K562 (cell line): ENCODE measurements around the gene LMBR1.

Source experiments
- IRF2 ChIP-seq: sonication (generic); formaldehyde crosslinking; IDR thresholded peaks from 2 replicates; pipeline ENCODE4 v1.8.1; 2022; ENCODE audit warnings: mild to moderate bottlenecking, missing genetic modification reagents
- LEF1 ChIP-seq: fragments of 450-650 bp; IDR thresholded peaks from 2 replicates; pipeline ENCODE4 v1.6.1; 2016; ENCODE audit warnings: mild to moderate bottlenecking
- PCBP1 ChIP-seq: fragments of 200-400 bp; formaldehyde crosslinking; IDR thresholded peaks from 2 replicates; pipeline ENCODE4 v1.6.1; 2018; ENCODE audit warnings: mild to moderate bottlenecking, low read depth, low read length; ENCODE audit not compliant: poor library complexity, severe bottlenecking
- POLR2A ChIP-seq: fragments of 450-650 bp; conservative IDR thresholded peaks from 2 replicates; pipeline ENCODE4 v1.6.1; 2016
- SMC3 ChIP-seq: conservative IDR thresholded peaks from 2 replicates; pipeline ENCODE4 v1.6.1; 2011; ENCODE audit warnings: low read depth, low read length, improper control_type of control experiment; ENCODE audit not compliant: insufficient read depth
- STAG1 ChIP-seq: sonication (generic); formaldehyde crosslinking; IDR thresholded peaks from 2 replicates; pipeline ENCODE4 v1.5.0; 2020; ENCODE audit warnings: missing genetic modification reagents, borderline replicate concordance
- ZFP30 ChIP-seq: fragments of 250-450 bp; sonication (Bioruptor Pico); IDR thresholded peaks from 2 replicates; pipeline ENCODE4 v1.8.0; 2022; ENCODE audit warnings: moderate library complexity, mild to moderate bottlenecking, inconsistent platforms, borderline replicate concordance
- ZNF174 ChIP-seq: fragments of 250-450 bp; sonication (Bioruptor Pico); IDR thresholded peaks from 2 replicates; pipeline ENCODE4 v1.4.0; 2020; ENCODE audit warnings: mild to moderate bottlenecking
- ZNF57 ChIP-seq: fragments of 450-650 bp; formaldehyde crosslinking; IDR thresholded peaks from 2 replicates; pipeline ENCODE4 v1.4.0; 2020; ENCODE audit warnings: mild to moderate bottlenecking, moderate library complexity
- TF ChIP-seq, protein P1 (sequence below), 3 experiments: IDR thresholded peaks in 2 of 3; conservative IDR thresholded peaks in 1 of 3; 2 replicates each; pipeline ENCODE4 v1.5.1; 2011 to 2012; ENCODE audit warnings: low read length in 3 of 3, mild to moderate bottlenecking in 3 of 3, control low read depth in 2 of 3, improper control_type of control experiment in 1 of 3, inconsistent platforms in 1 of 3, low read depth in 1 of 3, mixed read lengths in 1 of 3, moderate library complexity in 1 of 3; ENCODE audit not compliant: insufficient read depth in 2 of 3
- TF ChIP-seq, protein P2 (sequence below): fragments of 450-650 bp; IDR thresholded peaks from 2 replicates; pipeline ENCODE4 v1.6.1; 2017; ENCODE audit warnings: mild to moderate bottlenecking, moderate library complexity
- TF ChIP-seq, protein P3 (sequence below), 3 experiments: fragments of 200-800 bp in 1 of 3; fragments of 250-450 bp in 1 of 3; fragments of 450-650 bp in 1 of 3; sonication (Bioruptor Pico) in 1 of 3; sonication (Bioruptor generic) in 1 of 3; formaldehyde crosslinking in 1 of 3; IDR thresholded peaks; 2 replicates each; pipeline versions ENCODE4 v1.6.1 to v1.8.0; 2016 to 2022; ENCODE audit warnings: mild to moderate bottlenecking in 2 of 3, missing genetic modification characterization in 2 of 3, missing compliant biosample characterization in 1 of 3, moderate library complexity in 1 of 3
- TF ChIP-seq, protein P4 (sequence below): sonication (generic); formaldehyde crosslinking; IDR thresholded peaks from 2 replicates; pipeline ENCODE4 v1.8.1; 2022; ENCODE audit warnings: missing genetic modification reagents
- TF ChIP-seq, protein P5 (sequence below): sonication (generic); formaldehyde crosslinking; IDR thresholded peaks from 2 replicates; pipeline ENCODE4 v1.8.0; 2022; ENCODE audit warnings: mild to moderate bottlenecking, missing genetic modification reagents, borderline replicate concordance

DNA sequence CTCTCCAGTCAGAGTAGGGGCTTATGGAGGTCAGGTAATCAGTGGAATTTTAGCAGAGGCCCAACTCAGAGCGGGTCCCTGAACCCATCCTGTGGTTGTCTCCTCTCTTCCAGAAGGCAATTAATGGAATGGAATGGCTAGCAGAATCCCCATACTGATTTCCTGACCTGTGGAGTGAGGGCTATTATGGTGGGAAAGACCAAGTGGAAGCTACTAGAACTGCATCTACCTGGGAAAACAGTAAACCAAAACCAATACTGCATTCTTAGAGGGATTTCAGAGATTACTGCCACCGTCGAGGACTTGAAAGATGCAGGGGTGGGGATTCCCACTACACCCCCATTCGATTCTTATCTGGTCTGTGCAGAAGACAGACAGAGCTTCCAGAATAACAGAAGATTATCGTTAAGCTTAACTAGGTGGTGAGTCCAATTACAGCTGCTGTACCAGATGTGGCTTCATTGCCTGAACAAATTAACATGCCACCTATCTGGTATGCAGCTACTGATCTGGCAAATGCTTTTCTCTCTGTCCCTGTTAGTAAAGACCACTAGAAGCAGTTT lies 73.2 kb downstream of the LMBR1 start:
- no peak for TF ChIP-seq POLR2A
- TF ChIP-seq STAG1 (CRISPR knock-in tag), result no peak
- no peak for TF ChIP-seq ZNF174 (CRISPR knock-in tag)
- no peak for TF ChIP-seq LEF1
- no peak for TF ChIP-seq ZFP30 (CRISPR knock-in tag)
- TF ChIP-seq, protein P1, sequence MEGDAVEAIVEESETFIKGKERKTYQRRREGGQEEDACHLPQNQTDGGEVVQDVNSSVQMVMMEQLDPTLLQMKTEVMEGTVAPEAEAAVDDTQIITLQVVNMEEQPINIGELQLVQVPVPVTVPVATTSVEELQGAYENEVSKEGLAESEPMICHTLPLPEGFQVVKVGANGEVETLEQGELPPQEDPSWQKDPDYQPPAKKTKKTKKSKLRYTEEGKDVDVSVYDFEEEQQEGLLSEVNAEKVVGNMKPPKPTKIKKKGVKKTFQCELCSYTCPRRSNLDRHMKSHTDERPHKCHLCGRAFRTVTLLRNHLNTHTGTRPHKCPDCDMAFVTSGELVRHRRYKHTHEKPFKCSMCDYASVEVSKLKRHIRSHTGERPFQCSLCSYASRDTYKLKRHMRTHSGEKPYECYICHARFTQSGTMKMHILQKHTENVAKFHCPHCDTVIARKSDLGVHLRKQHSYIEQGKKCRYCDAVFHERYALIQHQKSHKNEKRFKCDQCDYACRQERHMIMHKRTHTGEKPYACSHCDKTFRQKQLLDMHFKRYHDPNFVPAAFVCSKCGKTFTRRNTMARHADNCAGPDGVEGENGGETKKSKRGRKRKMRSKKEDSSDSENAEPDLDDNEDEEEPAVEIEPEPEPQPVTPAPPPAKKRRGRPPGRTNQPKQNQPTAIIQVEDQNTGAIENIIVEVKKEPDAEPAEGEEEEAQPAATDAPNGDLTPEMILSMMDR (IDR thresholded peaks at IDR 0.05 in 2 of 3, conservative IDR thresholded peaks at IDR 0.05 in 1 of 3; ENCODE audit: insufficient read depth in 2 of 3, low read depth in 1 of 3, low read length in 3 of 3), result 0 out of 6 replicates have a peak, but pooled peaks of 1 of the 3 experiments have one; percentile 27
- TF ChIP-seq, protein P2, sequence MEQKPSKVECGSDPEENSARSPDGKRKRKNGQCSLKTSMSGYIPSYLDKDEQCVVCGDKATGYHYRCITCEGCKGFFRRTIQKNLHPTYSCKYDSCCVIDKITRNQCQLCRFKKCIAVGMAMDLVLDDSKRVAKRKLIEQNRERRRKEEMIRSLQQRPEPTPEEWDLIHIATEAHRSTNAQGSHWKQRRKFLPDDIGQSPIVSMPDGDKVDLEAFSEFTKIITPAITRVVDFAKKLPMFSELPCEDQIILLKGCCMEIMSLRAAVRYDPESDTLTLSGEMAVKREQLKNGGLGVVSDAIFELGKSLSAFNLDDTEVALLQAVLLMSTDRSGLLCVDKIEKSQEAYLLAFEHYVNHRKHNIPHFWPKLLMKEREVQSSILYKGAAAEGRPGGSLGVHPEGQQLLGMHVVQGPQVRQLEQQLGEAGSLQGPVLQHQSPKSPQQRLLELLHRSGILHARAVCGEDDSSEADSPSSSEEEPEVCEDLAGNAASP, result no peak
- no peak for TF ChIP-seq PCBP1
- TF ChIP-seq, protein P3, sequence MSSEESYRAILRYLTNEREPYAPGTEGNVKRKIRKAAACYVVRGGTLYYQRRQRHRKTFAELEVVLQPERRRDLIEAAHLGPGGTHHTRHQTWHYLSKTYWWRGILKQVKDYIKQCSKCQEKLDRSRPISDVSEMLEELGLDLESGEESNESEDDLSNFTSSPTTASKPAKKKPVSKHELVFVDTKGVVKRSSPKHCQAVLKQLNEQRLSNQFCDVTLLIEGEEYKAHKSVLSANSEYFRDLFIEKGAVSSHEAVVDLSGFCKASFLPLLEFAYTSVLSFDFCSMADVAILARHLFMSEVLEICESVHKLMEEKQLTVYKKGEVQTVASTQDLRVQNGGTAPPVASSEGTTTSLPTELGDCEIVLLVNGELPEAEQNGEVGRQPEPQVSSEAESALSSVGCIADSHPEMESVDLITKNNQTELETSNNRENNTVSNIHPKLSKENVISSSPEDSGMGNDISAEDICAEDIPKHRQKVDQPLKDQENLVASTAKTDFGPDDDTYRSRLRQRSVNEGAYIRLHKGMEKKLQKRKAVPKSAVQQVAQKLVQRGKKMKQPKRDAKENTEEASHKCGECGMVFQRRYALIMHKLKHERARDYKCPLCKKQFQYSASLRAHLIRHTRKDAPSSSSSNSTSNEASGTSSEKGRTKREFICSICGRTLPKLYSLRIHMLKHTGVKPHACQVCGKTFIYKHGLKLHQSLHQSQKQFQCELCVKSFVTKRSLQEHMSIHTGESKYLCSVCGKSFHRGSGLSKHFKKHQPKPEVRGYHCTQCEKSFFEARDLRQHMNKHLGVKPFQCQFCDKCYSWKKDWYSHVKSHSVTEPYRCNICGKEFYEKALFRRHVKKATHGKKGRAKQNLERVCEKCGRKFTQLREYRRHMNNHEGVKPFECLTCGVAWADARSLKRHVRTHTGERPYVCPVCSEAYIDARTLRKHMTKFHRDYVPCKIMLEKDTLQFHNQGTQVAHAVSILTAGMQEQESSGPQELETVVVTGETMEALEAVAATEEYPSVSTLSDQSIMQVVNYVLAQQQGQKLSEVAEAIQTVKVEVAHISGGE (CRISPR knock-in tag; IDR thresholded peaks at IDR 0.05), result no peak
- TF ChIP-seq, protein P4, sequence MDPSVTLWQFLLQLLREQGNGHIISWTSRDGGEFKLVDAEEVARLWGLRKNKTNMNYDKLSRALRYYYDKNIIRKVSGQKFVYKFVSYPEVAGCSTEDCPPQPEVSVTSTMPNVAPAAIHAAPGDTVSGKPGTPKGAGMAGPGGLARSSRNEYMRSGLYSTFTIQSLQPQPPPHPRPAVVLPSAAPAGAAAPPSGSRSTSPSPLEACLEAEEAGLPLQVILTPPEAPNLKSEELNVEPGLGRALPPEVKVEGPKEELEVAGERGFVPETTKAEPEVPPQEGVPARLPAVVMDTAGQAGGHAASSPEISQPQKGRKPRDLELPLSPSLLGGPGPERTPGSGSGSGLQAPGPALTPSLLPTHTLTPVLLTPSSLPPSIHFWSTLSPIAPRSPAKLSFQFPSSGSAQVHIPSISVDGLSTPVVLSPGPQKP (CRISPR knock-in tag), result no peak
- TF ChIP-seq, protein P5, sequence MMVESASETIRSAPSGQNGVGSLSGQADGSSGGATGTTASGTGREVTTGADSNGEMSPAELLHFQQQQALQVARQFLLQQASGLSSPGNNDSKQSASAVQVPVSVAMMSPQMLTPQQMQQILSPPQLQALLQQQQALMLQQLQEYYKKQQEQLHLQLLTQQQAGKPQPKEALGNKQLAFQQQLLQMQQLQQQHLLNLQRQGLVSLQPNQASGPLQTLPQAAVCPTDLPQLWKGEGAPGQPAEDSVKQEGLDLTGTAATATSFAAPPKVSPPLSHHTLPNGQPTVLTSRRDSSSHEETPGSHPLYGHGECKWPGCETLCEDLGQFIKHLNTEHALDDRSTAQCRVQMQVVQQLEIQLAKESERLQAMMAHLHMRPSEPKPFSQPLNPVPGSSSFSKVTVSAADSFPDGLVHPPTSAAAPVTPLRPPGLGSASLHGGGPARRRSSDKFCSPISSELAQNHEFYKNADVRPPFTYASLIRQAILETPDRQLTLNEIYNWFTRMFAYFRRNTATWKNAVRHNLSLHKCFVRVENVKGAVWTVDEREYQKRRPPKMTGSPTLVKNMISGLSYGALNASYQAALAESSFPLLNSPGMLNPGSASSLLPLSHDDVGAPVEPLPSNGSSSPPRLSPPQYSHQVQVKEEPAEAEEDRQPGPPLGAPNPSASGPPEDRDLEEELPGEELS (CRISPR knock-in tag), result no peak
- no peak for TF ChIP-seq ZNF57 (CRISPR knock-in tag)
- TF ChIP-seq IRF2 (CRISPR knock-in tag), result no peak
- TF ChIP-seq SMC3, result no peak
